Fibroblast of the conjunctiva (primary cell): Measurements from ENCODE around the gene TOP2A.

Experiments used
- DNase-seq: peaks from one replicate; pipeline ENCODE4 v3.0.0-alpha.2; 2010; ENCODE audit warnings: low read depth

Gene TOP2A

DNA sequence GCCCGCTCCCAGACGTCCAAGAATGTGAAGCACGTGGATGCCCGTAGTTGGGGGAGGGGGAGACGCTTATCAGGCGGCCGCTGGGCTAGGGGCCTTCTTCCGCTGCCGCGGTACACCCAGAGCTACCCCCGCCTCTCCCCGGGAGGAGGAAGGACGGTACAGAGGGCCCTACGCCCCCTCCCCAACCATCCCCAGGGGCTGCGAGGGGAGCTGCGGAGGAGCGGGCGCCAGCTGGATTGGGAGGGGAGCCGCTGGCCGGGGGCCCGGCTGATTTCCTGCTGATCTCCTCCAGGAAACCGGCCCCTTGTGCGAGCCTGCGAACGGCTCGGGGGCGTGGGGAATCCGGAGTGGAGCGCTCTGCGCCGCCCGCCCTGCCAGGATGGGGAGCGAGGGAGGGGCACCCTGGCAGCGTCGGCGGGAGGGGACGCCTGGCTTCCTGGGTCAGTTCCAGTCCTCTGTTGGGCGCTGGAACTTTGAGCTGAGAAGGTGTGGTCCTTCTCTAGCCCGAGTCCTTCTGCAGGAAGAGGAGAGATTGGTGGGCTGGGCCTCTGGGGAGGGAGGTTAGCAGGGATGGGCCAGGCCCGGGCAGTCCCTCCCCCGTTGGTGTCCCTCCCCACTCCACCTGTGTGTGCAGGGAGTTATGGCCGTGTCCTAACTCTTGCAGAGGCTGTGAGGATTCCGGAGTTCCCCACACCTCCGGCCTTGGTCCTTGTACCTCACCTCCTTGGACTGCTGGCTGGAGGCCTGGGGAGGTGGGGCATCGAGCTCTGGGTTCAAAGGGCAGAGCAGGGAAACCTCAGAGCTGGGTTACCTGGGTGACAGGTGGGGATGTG is 72.3 kb downstream of the TOP2A start:
- DNase-seq: no peak

DNA sequence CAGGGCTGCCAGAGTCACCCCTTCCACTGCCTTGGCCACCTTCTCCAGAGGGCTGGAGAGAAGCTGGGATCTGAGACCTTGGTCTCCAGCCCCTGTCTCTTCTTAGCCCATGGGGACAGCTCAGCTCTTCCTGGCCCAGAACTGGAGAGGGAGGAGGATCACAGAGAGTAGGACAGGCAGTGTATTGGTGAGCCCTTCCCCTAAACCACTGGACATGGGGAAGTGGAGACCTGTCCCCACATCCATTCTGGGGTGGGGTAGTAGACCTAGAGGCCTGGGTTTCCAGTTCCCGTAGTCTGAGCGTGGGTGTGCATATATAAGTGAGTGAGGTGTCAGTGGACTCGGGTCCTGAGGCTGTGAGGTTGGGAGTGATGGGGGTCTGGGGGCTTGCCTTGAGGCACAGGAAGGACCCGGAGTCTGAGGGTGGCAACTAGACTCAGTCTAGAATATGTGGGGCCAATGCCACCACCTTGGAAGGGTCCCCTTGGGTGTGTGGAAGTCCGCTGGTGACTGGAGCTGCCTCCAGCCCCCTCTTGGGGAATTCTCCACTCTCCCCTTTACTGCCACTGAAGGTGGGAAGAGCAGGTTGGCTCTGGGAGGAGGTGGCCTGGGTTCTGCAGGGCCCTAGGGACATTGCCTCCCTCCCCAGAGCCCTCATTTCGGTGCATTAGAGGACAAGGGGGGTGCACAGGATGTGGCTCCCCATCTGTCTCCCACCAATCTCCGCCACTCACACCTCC is 73.1 kb downstream of the TOP2A start:
- no peak for DNase-seq

DNA sequence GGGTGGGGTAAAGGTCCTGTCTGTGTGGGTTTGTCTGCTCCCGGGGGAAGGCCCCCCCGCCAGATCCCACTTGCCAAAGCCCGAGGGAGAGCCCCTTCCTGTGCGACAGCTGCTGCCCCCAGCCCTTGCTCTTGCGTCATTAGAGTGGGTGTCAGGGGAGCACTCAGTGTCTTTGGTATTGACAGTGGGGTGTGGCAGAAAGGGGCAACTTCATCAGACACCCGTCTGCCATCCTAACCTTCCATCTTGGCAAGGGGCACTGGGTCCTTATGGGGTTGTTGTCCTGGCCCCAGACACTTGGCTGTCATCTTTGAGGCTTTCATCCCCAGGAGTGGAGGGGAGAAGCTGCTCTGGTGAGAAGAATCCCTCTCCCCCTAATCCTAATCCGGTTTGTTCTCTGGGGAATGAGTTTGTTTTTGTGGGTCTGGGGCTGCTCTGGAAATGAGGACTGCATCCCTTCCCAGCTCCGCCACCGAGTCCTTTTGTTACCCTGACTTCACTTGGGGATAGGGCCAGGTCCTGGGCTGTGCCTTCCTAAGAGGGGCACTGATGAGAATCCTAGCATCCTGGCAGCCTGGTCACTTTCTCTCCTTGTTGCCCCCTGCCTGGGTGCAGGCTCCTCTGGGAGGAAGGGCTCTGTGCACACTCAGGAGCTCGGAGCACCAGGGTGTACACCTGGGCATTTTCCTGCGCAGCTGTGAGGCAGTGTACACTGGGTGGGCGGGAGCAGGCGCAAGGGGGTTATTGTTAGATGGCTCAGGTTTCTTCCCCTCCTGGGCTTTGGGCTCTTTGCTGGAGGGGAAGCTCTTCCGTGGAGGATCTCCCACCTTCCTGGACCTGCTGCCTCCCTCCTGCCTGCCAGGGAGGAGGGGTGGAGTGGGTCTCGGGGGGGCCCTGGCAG is 74.2 kb downstream of the TOP2A start:
- no peak for DNase-seq

DNA sequence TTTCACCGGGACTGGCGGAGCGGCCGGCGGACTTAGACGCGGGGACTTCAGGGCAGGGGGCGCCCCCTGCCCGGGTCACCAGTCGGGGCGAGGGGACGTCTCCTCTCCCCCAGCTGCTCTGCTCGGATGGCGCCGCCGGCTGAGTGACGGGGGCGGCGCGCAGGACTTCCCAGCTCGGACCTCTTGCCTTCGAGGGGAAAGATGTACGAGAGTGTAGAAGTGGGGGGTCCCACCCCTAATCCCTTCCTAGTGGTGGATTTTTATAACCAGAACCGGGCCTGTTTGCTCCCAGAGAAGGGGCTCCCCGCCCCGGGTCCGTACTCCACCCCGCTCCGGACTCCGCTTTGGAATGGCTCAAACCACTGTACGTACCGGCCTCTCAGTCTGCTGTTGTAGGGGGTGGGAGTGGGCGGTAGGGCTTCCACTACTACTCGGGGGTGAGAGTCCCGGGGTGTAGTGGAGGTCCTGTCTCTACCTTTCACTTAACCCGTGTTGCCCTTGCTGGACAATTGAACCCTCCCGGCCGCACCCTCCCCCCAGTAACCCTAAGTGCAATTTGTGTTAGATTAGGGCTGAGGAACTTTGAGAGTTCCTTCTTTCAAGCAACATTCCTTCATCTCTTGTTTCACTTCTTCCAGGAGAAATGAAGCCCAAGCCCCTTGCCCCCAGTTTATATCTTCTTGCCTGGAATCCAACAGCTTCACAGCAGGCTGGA is 75.0 kb downstream of the TOP2A start:
- no peak for DNase-seq

DNA sequence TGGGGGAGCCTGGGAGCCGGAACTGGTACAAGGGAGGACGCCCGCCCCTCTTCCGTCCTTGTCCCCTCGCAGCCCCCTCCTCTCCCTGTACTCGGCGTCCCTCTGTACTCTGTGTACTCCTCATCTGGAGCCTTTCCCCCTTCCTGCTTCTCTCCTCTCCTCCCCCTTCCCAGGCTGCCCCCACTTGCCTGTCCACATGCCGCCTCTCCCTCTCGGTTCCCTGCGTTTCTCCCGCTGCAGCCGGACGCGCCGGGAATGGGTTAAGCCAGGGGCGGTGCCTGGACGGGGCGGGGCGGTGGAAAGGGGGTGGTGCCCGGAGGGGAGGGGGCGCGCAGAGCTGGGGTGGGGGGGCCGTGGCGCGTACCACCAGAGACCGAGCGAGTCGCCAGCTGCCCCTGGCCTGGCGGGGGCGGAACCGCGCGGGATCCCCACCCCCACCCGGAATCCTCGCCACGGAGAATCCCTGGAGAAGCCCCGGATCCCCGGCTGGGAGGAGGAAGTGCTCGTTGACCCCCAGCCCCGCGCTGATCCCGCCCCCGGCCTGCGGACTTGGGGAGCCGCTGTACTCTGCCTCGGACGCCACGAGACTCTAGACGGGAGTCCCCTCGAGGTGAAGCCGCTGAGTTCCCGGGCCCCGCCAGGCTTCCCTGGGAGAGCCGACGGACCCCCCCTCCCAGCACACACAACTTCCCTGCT is 75.7 kb downstream of the TOP2A start:
- no peak for DNase-seq

DNA sequence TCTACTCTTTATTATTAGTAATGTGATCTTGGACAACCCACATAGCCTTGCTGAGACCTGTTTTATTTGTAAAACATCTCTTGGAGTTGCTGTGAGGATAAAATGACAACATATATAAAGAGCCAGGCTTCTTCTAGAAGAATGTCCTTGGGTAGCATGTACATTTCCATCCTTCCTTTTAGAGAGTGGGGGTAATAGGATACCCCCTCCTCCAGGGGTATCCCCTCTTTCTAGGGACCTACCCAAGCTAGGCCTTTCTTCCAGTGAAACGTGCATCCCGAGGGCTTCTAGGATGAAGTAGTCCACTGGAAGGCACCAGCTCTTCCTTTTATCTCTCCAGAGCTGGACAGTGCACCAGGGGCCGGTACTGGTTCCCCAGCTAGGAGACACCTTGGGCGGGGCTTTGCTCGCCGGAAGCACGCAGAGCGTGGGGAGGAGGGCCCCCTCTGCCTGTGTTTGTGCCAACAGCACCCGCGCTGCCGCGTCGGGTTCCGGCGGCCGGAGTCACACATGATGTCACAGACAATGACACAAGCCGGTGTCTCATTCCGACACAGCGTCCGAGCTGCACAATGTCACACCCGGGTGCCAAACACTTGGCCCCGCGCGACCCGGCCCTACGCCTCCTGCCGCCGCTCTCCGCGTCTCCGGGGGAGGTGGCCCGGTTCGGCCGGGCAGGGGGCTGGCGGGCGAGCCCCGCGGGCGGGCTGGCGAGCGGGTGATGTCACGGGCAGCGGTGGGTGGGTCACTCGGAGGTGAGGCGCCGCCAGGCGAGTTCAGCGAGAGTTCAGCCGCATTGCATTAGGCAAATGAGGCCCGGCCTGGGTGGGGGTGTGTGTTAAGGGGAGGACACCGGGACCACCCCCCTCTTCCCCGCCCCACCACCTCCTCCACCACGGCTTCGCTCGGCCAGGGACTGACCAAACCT is 76.6 kb downstream of the TOP2A start:
- no peak for DNase-seq

DNA sequence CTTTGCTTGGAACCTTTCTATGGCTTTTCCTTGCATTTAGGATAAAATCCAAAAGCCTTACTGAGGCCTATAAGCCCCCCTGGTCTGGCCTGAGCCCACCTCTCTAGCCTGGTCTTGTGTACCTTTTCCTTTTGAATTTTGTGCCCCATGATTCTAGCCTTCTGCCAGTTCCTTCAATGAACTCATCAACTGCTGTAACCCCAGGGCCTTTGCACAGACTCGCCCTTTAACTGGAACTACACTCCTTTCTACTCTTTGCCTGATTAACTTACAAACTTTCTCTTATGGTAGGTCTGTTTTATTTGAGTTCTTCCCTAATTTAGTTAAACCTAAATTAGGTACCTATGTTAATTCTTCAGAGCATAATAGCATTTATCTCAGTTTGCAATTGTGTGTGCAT is 77.4 kb downstream of the TOP2A start:
- no peak for DNase-seq

DNA sequence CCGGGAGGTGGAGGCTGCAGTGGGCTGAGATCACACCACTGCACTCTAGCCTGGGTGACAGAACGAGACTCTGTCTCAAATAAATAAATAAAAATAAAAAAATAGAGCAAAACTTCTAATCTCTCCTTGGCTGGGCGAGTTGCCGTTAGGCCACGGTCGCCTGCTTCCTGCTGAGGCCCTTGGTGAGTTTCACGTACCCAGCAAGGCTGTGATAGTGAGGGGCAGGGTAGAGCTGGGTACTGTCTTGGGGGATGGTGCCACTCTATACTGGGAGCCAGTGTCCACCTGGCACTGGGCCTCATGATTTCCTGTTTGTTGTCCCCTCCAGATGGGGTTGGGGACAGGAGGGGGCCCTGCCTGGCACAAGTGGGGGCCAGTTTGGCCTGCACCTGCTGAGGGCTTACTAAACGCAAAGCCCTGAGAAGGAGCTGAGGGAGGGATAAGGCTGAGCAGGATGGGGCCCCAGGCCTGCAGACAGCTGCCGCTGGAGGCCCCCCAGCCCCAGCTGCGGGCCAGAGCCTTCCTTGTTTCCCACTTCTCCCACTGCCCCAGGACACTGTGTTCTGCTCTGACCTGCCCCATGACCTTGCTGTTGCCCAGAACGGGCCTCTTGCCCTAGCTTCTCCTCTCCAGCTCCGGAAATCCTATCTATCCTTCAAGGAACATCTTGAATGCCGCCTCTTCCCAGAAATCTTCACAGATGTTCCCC is 78.6 kb downstream of the TOP2A start:
- no peak for DNase-seq
